K562 (cell line): Measurements from ENCODE around the gene MVB12B. TPM values are rescaled to one million over a fixed set of nuclear protein-coding genes. Genes with fewer than 3 reads are reported as not detected.

Experiments used
- ATAC-seq: fragments of 200-7000 bp; cut with Tn5 transposase; 3 replicates; pipeline ENCODE4 v1.9.1; 2020; ENCODE audit warnings: moderate library complexity
- BruUV-seq: library from RNA; stranded (reverse); fragments of 400-500 nt; replicated peaks from 2 replicates; lab custom pipeline; 2021; lab: Mats Ljungman, UMichigan
- CTCF ChIA-PET: fragments of 300-600 bp; formaldehyde crosslinking; extraction: SDS; loops from one replicate; lab custom pipeline; 2021; ENCODE audit warnings: low intra/inter-chr PET ratio; lab: Yijun Ruan, JAX
- POLR2A ChIA-PET: fragments of 300-600, 350-650 bp; sonication (Branson Sonifier 250); formaldehyde crosslinking; extraction: SDS; loops from one replicate; lab custom pipeline; 2021; ENCODE audit warnings: antibody characterized with exemption, inconsistent platforms; lab: Yijun Ruan, JAX
- DNase-seq, 4 experiments: peaks; one replicate each; pipeline versions ENCODE4 v3.0.0 to v3.0.0-alpha.2; 2011 to 2018; ENCODE audit warnings: low spot score in 3 of 4, mixed read lengths in 3 of 4; ENCODE audit errors: extremely low read depth in 1 of 4
- FAIRE-seq: peaks from 2 replicates; lab custom pipeline; 2011; peaks lifted over from hg19 to GRCh38; lab: Jason Lieb, UNC
- H2AFZ ChIP-seq: 2 replicates; pipeline ENCODE4 v1.6.0; 2011; ENCODE audit warnings: low read depth, low read length, control low read depth, inconsistent platforms
- H3K27ac ChIP-seq: fragments of 200-600 bp; 3 replicates; pipeline ENCODE4 v1.8.0; 2011; ENCODE audit warnings: low read depth, mild to moderate bottlenecking, control low read depth, inconsistent platforms, low read length, moderate library complexity, mixed read lengths; ENCODE audit errors: extremely low read depth
- H3K27me3 ChIP-seq, 2 experiments: fragments of 300-600 bp in 1 of 2; 2 replicates in 1 of 2; 3 replicates in 1 of 2; pipeline versions ENCODE4 v1.6.0 to v1.8.0; 2011; ENCODE audit warnings: inconsistent platforms in 2 of 2, low read length in 2 of 2, mild to moderate bottlenecking in 1 of 2, mixed read lengths in 1 of 2, moderate library complexity in 1 of 2; ENCODE audit not compliant: control insufficient read depth in 2 of 2, insufficient read depth in 2 of 2
- H3K36me3 ChIP-seq: fragments of 300-600 bp; 3 replicates; pipeline ENCODE4 v1.8.0; 2011; ENCODE audit warnings: mild to moderate bottlenecking, low read length, inconsistent platforms; ENCODE audit not compliant: control insufficient read depth, insufficient read depth
- H3K4me1 ChIP-seq, 2 experiments: fragments of 200-600 bp in 1 of 2; replicated peaks in 1 of 2; 2 replicates in 1 of 2; 3 replicates in 1 of 2; pipeline versions ENCODE4 v1.5.1 to v1.8.0; 2011; ENCODE audit warnings: inconsistent platforms in 2 of 2, low read length in 2 of 2, mild to moderate bottlenecking in 1 of 2, mixed read lengths in 1 of 2, moderate library complexity in 1 of 2; ENCODE audit not compliant: control insufficient read depth in 2 of 2, insufficient read depth in 2 of 2
- H3K4me2 ChIP-seq: 2 replicates; pipeline ENCODE4 v1.6.1; 2011; ENCODE audit warnings: low read length, control low read depth, inconsistent platforms, mixed read lengths; ENCODE audit not compliant: insufficient read depth
- H3K4me3 ChIP-seq: fragments of 200-600 bp; sonication (generic), shearing (Covaris generic); 2 replicates; pipeline ENCODE4 v1.5.1; 2016; ENCODE audit warnings: control low read depth, inconsistent platforms
- H3K79me2 ChIP-seq: fragments of 200-600 bp; 3 replicates; pipeline ENCODE4 v1.8.0; 2011; ENCODE audit warnings: low read length, inconsistent platforms; ENCODE audit not compliant: control insufficient read depth, insufficient read depth
- H3K9ac ChIP-seq, 2 experiments: 2 replicates each; pipeline versions ENCODE4 v1.6.0 to v1.6.1; 2011; ENCODE audit warnings: low read depth in 2 of 2, low read length in 2 of 2, control low read depth in 1 of 2, inconsistent platforms in 1 of 2, mild to moderate bottlenecking in 1 of 2, mixed read lengths in 1 of 2; ENCODE audit not compliant: insufficient read depth in 1 of 2
- H3K9me1 ChIP-seq: one replicate; pipeline ENCODE4 v1.6.0; 2011; ENCODE audit warnings: inconsistent platforms, mild to moderate bottlenecking, low read length, moderate library complexity; ENCODE audit not compliant: control insufficient read depth, insufficient read depth
- H3K9me3 ChIP-seq: replicated peaks from 2 replicates; pipeline ENCODE4 v1.5.1; 2011; ENCODE audit warnings: low read depth, low read length, inconsistent platforms; ENCODE audit not compliant: control insufficient read depth, insufficient read depth
- H4K20me1 ChIP-seq: replicated peaks from 2 replicates; pipeline ENCODE4 v1.6.1; 2011; ENCODE audit warnings: low read length, inconsistent platforms, mixed read lengths; ENCODE audit not compliant: control insufficient read depth, insufficient read depth
- DNMT1 ChIP-seq: fragments of 450-650 bp; IDR thresholded peaks from 2 replicates; pipeline ENCODE4 v1.6.1; 2016; ENCODE audit warnings: antibody characterized with exemption, mild to moderate bottlenecking
- KLF1 ChIP-seq: fragments of 450-650 bp; IDR thresholded peaks from 2 replicates; pipeline ENCODE4 v1.6.1; 2016; ENCODE audit warnings: missing genetic modification characterization, missing compliant biosample characterization
- NFIC ChIP-seq: fragments of 450-650 bp; IDR thresholded peaks from 2 replicates; pipeline ENCODE4 v1.6.1; 2017; ENCODE audit warnings: mild to moderate bottlenecking, inconsistent platforms
- PCBP1 ChIP-seq: fragments of 200-400 bp; formaldehyde crosslinking; IDR thresholded peaks from 2 replicates; pipeline ENCODE4 v1.6.1; 2018; ENCODE audit warnings: mild to moderate bottlenecking, low read depth, low read length; ENCODE audit not compliant: poor library complexity, severe bottlenecking
- RB1 ChIP-seq: fragments of 450-650 bp; IDR thresholded peaks from 2 replicates; pipeline ENCODE4 v1.6.1; 2017; ENCODE audit warnings: low read depth, mild to moderate bottlenecking
- SETDB1 ChIP-seq: IDR thresholded peaks from one replicate; pipeline ENCODE4 v1.6.1; 2012; ENCODE audit warnings: low read length, control low read depth, inconsistent platforms
- SIRT6 ChIP-seq: IDR thresholded peaks from one replicate; pipeline ENCODE4 v1.6.1; 2012; ENCODE audit warnings: low read depth, mild to moderate bottlenecking, control low read depth, inconsistent platforms, low read length, moderate library complexity
- SMAD4 ChIP-seq: fragments of 250-450 bp; sonication (Bioruptor Pico); conservative IDR thresholded peaks from 2 replicates; pipeline ENCODE4 v1.8.0; 2021; ENCODE audit warnings: inconsistent platforms, mild to moderate bottlenecking, moderate library complexity
- THAP12 ChIP-seq: fragments of 250-450 bp; sonication (Bioruptor Pico); IDR thresholded peaks from 2 replicates; pipeline ENCODE4 v1.9.0; 2021; ENCODE audit warnings: mild to moderate bottlenecking, inconsistent platforms
- ZNF507 ChIP-seq: conservative IDR thresholded peaks from 2 replicates; pipeline ENCODE4 v1.6.1; 2017; ENCODE audit warnings: missing genetic modification characterization, missing compliant biosample characterization
- ZNF764 ChIP-seq: fragments of 250-450 bp; sonication (Bioruptor Pico); IDR thresholded peaks from 2 replicates; pipeline ENCODE4 v1.4.0; 2020; ENCODE audit warnings: low read depth, mild to moderate bottlenecking, moderate library complexity
- WGBS: fragments of 100-300 bp; shearing (Covaris generic); methylation state at CpG from one replicate; pipeline ENCODE4 v1.1.6; 2016; ENCODE audit warnings: low coverage, mixed read lengths; ENCODE audit not compliant: insufficient coverage; ENCODE audit errors: missing lambda C conversion rate; 5-methylcytosine and 5-hydroxymethylcytosine counted together
- in situ Hi-C: fragments of 300-500 bp; cut with MboI; formaldehyde crosslinking; loops from 4 replicates; pipeline ENCODE4 v1.15.0; 2018; ENCODE audit warnings: inconsistent platforms, mixed read lengths
- intact Hi-C: fragments of 100-400 bp; cut with micrococcal nuclease; formaldehyde crosslinking; loops from 2 replicates; pipeline ENCODE4 v1.14.2; 2022
- polyA plus RNA-seq, 8 experiments: library from polyadenylated mRNA; depleted of rRNA in 4 of 8; stranded (reverse) in 5 of 8; unstranded in 3 of 8; fragments of >200 nt; fragmentation: Nextera tagmentation in 2 of 8; fragmentation: Illumina TruSeq in 1 of 8; extraction: Ambion mirVana in 2 of 8; extraction: Trizol in 1 of 8; gene quantifications; 2 replicates each; pipeline versions ENCODE4 v1.2.1 to v1.2.3, GENCODE V29; 2011 to 2014; ENCODE audit warnings: inconsistent platforms in 1 of 8, missing spikeins in 1 of 8
- total RNA-seq, 7 experiments: library from RNA; depleted of rRNA in 6 of 7; stranded (reverse); fragments of >200 nt in 6 of 7; fragmentation: Illumina TruSeq in 2 of 7; extraction: Trizol in 2 of 7; gene quantifications; 2 replicates each; pipeline versions ENCODE4 v1.2.1 to v1.2.3, GENCODE V29; 2011 to 2021; ENCODE audit warnings: low replicate concordance in 1 of 7

MVB12B gene
- total and polyA plus RNA-seq, 9 of the 15 experiments (the other 6 are each of a cell fraction or from before 2014, with no cell fraction given): not detected

GRCh38 chr9:126377176-126377509 lies 50.5 kb downstream of the MVB12B start:
- Histone ChIP-seq H3K4me1 (no peaks in the 10 kb centered on the region), H2AFZ (no peak overlapping the region), H3K9me1 (no peaks in the 10 kb centered on the region), H3K36me3 (no peaks in the 10 kb centered on the region), H3K4me3 (no peak overlapping the region), H3K27me3 (peaks cover 19 to 62% of the 10 kb centered on the region in 2 experiments; a peak in 4 of 5 replicates), H3K79me2 (no peaks in the 10 kb centered on the region), H3K9ac (no peak overlapping the region), H3K9me3 (no peaks in the 10 kb centered on the region)
- DNase-seq (no peak), FAIRE-seq (no peak), ATAC-seq (no peak)
- BruUV-seq: no TSS peak
- WGBS: 0% methylated on average over 2 of the region's 2 CpGs
- ChIA-PET POLR2A (interaction anchor here (0.9 kb wide), 1 partner anchor 66 kb away, joined by 7 read pairs; no protein-coding TSS in a partner anchor), CTCF (no interaction called here)
- in situ Hi-C loops: no loop called here
- intact Hi-C loops: no loop called here
- TF ChIP-seq SMAD4 (CRISPR knock-in tag): no peak
- no peak for TF ChIP-seq KLF1 (tag)
- no peak for TF ChIP-seq SETDB1
- TF ChIP-seq SIRT6: no peak
- TF ChIP-seq RB1: no peak
- no peak for TF ChIP-seq ZNF507 (tag)
- TF ChIP-seq ZNF764: no peak
- no peak for TF ChIP-seq NFIC
- TF ChIP-seq DNMT1: no peak
- no peak for TF ChIP-seq PCBP1
- no peak for TF ChIP-seq THAP12 (CRISPR knock-in tag)
- TF ChIP-seq, all 486 proteins: peak for 0
- Histone ChIP-seq H4K20me1 (no peaks in the 10 kb centered on the region; the same call in 1 of the 2 replicates), H3K27ac (no peak overlapping the region), H3K4me2 (no peak overlapping the region)
